OCI-LY3 (cell line): Measurements from ENCODE around the gene IQCB1.

Experiments used
- EZH2phosphoT487 ChIP-seq: fragments of 200-600 bp; shearing (Covaris generic); IDR thresholded peaks from 2 replicates; pipeline ENCODE4 v1.6.1; 2018; ENCODE audit warnings: antibody characterized with exemption, mixed run types, low read depth
- TF ChIP-seq, protein P1 (sequence below): fragments of 200-600, 300-600 bp; sonication (generic); IDR thresholded peaks from 2 replicates; pipeline ENCODE4 v1.5.1; 2014; ENCODE audit warnings: antibody characterized with exemption, low read length, low read depth

DNA sequence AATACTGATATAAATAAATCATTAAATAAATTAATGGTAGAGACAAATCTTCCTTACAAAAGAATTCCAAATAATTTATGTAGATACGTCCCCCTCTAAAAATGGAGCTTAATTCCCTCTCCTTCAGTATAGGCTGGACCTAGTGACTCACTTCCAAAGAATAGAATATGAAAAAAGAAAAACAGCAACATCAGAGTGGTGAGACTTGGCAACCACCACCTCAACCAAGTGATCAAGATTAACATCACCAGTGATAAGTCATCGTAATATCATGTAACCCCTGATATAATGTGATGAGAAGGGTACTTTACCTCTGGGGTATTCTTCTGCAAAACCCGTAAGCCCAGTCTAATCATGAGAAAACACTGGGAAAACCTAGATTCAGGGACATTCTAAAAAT lies 98.7 kb downstream of the IQCB1 start:
- TF ChIP-seq, protein P1, sequence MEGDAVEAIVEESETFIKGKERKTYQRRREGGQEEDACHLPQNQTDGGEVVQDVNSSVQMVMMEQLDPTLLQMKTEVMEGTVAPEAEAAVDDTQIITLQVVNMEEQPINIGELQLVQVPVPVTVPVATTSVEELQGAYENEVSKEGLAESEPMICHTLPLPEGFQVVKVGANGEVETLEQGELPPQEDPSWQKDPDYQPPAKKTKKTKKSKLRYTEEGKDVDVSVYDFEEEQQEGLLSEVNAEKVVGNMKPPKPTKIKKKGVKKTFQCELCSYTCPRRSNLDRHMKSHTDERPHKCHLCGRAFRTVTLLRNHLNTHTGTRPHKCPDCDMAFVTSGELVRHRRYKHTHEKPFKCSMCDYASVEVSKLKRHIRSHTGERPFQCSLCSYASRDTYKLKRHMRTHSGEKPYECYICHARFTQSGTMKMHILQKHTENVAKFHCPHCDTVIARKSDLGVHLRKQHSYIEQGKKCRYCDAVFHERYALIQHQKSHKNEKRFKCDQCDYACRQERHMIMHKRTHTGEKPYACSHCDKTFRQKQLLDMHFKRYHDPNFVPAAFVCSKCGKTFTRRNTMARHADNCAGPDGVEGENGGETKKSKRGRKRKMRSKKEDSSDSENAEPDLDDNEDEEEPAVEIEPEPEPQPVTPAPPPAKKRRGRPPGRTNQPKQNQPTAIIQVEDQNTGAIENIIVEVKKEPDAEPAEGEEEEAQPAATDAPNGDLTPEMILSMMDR = no peak
- no peak for TF ChIP-seq EZH2phosphoT487
